Measurements from ENCODE around the gene LTBP3. TPM values are rescaled to one million over a fixed set of nuclear protein-coding genes. Genes with fewer than 3 reads are reported as not detected.

LTBP3 gene
- total RNA-seq, 1 donor: 23.7 TPM

GRCh38 chr11:65548395-65548794 lies 9.8 kb downstream of the LTBP3 start:
- no peak overlapping the region for H3K4me3 ChIP-seq (ENCODE audit: low read depth, low read length)
- DNase-seq (ENCODE audit: low read depth): no peak
- no peak for TF ChIP-seq CTCF (IDR thresholded peaks at IDR 0.05; ENCODE audit: insufficient read depth, low read depth, low read length)

GRCh38 chr11:65547446-65548125 lies 10.6 kb downstream of the LTBP3 start:
- no peak for DNase-seq (ENCODE audit: low read depth)
- TF ChIP-seq CTCF (IDR thresholded peaks at IDR 0.05; ENCODE audit: insufficient read depth, low read depth, low read length): no peak
- H3K4me3 ChIP-seq (ENCODE audit: low read depth, low read length): no peak overlapping the region

DNA sequence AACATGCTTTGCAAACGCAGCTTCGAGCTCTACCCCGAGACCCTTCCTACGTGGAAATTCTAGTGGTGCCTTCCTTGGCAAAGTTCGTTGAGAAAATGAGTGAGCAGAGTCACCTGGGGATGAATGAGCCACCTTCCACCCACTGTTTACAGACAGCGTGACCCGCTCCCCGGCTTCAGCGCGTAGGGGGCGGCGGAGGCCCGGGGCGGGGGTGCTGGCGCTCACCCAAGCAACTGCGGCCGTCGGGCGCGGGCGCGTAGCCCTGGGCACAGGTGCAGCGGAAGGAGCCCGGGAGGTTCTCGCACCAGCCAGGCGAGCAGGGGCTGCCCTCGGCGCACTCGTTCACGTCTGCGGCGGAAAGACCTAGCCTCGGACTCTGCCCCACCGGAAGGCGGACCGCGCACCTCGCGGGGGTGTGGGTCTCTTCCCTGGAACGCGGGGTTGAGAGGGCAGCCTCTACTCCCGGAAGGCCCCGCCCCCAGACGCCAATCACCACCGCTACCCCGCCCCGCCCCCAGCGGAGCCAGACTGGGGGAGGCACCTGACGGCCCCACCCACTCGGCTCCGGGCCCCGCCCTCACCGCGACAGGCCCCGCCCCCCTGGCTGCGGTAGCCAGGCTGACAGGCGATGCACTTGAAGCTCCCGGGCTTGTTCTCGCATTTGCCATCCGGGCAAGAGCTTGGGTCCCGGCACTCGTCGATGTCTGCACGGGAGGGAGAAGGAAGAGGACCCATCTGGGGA lies 11.8 kb downstream of the LTBP3 start:
- DNase-seq (ENCODE audit: low read depth): no peak
- no peak for TF ChIP-seq CTCF (IDR thresholded peaks at IDR 0.05; ENCODE audit: insufficient read depth, low read depth, low read length)
- H3K4me3 ChIP-seq (ENCODE audit: low read depth, low read length): no peak overlapping the region

DNA sequence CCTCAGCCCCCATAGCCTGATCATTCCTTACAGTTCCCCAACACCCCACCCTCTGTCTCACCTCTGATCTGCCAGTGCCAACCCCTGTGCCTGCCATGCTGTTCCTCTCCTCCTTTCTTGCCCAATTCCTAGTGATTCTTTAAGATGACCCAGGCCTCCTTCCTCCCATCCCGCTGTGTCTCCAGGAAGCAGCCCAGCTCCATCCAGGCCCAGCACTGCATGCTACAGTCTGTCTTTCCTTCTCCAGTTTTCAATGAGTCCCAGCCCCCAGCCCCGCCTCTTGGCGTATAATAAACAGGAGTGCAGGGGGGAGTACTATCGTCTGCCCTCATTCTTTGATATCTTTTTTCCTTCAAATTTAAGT lies 12.3 kb downstream of the LTBP3 start:
- H3K4me3 ChIP-seq (ENCODE audit: low read depth, low read length): no peak overlapping the region
- TF ChIP-seq CTCF (IDR thresholded peaks at IDR 0.05; ENCODE audit: insufficient read depth, low read depth, low read length): no peak
- DNase-seq (ENCODE audit: low read depth): no peak

DNA sequence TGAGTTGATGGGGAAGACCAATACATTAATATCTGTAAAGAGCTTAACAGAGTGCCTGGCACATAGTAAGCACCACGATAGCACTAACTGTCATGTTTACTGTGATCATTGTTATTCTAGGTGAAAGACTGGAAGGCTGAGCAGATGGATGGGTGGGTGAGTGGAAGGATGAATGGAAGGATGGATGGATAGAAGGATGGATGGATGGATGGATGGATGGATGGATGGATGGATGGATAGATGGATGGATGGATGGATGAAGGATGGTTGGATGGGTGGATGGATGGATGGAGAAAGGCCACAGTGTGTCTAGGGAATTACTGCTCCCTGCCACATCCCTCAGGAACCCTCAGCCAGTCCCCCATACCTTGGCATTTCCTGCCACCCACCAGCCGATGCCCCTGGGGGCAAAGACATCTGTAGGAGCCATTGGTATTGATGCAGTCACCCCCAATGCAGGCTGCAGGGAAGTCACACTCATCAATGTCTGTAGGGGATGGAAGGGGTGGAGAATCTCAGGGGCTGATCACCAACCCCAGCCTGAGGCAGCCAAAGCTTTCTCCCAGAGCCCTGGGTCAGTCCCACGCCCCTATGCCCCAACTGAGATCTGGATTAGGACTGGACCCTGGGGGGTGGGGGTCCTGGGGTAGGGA lies 15.3 kb downstream of the LTBP3 start:
- no peak for DNase-seq (ENCODE audit: low read depth)
- H3K4me3 ChIP-seq (ENCODE audit: low read depth, low read length): no peak overlapping the region
- no peak for TF ChIP-seq CTCF (IDR thresholded peaks at IDR 0.05; ENCODE audit: insufficient read depth, low read depth, low read length)

GRCh38 chr11:65541093-65541982 lies 16.8 kb downstream of the LTBP3 start:
- no peak for TF ChIP-seq CTCF (IDR thresholded peaks at IDR 0.05; ENCODE audit: insufficient read depth, low read depth, low read length)
- no peak for DNase-seq (ENCODE audit: low read depth)
- H3K4me3 ChIP-seq (ENCODE audit: low read depth, low read length): peak overlapping the region; percentile 57
